ENCODE measurements around the gene APC.
A peak's percentile ranks its signal among the peaks of the same experiment; 100 is the strongest.

APC gene

GRCh38 chr5:112707187-112708102 lies 30.2 kb upstream of the APC start (continued):
- peak; percentile 62; the same call in 1 of the 2 replicates for TF ChIP-seq ZBTB6 (tag by site-specific recombination; IDR thresholded peaks at IDR 0.05)
- TF ChIP-seq ZNF114 (tag by site-specific recombination; IDR thresholded peaks at IDR 0.05) = no peak
- 0 out of 2 replicates have a peak, but pooled peaks have one; percentile 61 for TF ChIP-seq ZBTB7A (tag by site-specific recombination; IDR thresholded peaks at IDR 0.05; ENCODE audit: low read depth)
- no peak for TF ChIP-seq ZNF555 (tag by site-specific recombination; conservative IDR thresholded peaks at IDR 0.05)
- TF ChIP-seq, protein P1, sequence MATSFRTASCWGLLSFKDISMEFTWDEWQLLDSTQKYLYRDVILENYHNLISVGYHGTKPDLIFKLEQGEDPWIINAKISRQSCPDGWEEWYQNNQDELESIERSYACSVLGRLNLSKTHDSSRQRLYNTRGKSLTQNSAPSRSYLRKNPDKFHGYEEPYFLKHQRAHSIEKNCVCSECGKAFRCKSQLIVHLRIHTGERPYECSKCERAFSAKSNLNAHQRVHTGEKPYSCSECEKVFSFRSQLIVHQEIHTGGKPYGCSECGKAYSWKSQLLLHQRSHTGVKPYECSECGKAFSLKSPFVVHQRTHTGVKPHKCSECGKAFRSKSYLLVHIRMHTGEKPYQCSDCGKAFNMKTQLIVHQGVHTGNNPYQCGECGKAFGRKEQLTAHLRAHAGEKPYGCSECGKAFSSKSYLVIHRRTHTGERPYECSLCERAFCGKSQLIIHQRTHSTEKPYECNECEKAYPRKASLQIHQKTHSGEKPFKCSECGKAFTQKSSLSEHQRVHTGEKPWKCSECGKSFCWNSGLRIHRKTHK (tag by site-specific recombination; IDR thresholded peaks at IDR 0.05) = no peak
- peak; percentile 55; the same call in 1 of the 2 replicates for TF ChIP-seq GFI1B (tag by site-specific recombination; IDR thresholded peaks at IDR 0.05)
- no peak for TF ChIP-seq ZBTB44 (tag by site-specific recombination; IDR thresholded peaks at IDR 0.05)
- TF ChIP-seq REST (tag by site-specific recombination; IDR thresholded peaks at IDR 0.05) = no peak
- no peak for TF ChIP-seq ZNF701 (tag by site-specific recombination; IDR thresholded peaks at IDR 0.05)
- TF ChIP-seq PATZ1 (tag by site-specific recombination; IDR thresholded peaks at IDR 0.05) = peak; percentile 95

DNA sequence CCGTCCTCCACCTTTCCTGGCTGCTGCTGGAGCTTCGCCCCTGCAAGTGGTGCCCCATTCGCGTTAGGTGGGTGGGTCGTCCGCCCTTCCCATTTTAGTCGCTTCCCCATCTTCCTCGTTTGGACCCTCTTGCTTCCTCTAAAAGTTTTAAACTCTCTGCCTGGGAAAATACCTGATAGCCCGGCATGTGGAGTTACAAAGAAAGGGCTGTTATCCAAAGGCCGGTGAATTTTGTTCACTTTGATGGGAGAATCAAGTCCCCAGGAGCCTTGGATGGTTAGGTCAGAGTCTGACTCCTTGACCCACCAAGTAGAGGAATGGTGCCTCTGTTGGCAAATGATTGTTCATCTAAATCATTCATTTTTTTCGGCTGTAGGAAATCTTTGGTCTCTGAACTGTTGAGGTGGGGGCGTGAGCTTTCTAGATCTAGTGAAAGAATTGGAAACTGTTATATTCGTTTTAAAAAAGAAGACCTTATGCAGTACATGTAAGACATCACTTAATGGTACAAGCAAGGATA lies 29.5 kb upstream of the APC start:
- no peak for TF ChIP-seq IKZF3 (tag by site-specific recombination; IDR thresholded peaks at IDR 0.05)
- TF ChIP-seq ZFP3 (tag by site-specific recombination; IDR thresholded peaks at IDR 0.05; ENCODE audit: low read depth) = no peak
- no peak; the same call in 1 of the 2 replicates for TF ChIP-seq ZNF664 (tag by site-specific recombination; IDR thresholded peaks at IDR 0.05)
- 0 out of 2 replicates have a peak, but pooled peaks have one; percentile 19 for TF ChIP-seq ZFP37 (tag by site-specific recombination; IDR thresholded peaks at IDR 0.05)
- TF ChIP-seq ZNF830 (tag by site-specific recombination; IDR thresholded peaks at IDR 0.05; ENCODE audit: low read depth) = no peak
- TF ChIP-seq ZNF404 (tag by site-specific recombination; IDR thresholded peaks at IDR 0.05) = no peak
- TF ChIP-seq ZNF791 (tag by site-specific recombination; IDR thresholded peaks at IDR 0.05) = no peak
- TF ChIP-seq YY2 (tag by site-specific recombination; IDR thresholded peaks at IDR 0.05) = no peak
- no peak for TF ChIP-seq PRDM1 (tag by site-specific recombination; IDR thresholded peaks at IDR 0.05)
- H3K27ac ChIP-seq (ENCODE audit: extremely low read depth, low read depth, low read length) = peak overlapping the region; percentile 85
- CTCF ChIA-PET = interaction anchor here (1.1 to 3.2 kb wide), 4 partner anchors 10 to 50 kb away, joined by 4 to 19 read pairs (median 6); no protein-coding TSS in a partner anchor
- H3K4me3 ChIP-seq (ENCODE audit: low read depth, low read length) = peak overlapping the region; percentile 74
- no peaks in the 10 kb centered on the region for H3K9me3 ChIP-seq (ENCODE audit: control insufficient read depth, insufficient read depth, low read depth, low read length)
- POLR2A ChIA-PET = interaction anchor here (0.9 to 1.5 kb wide), 7 partner anchors 8 to 268 kb away, joined by 3 to 6 read pairs (median 4); partner anchors contain the start of genes APC and DCP2
- H3K4me1 ChIP-seq (ENCODE audit: control insufficient read depth, insufficient read depth, low read length) = peaks cover 4% of the 10 kb centered on the region
- no peaks in the 10 kb centered on the region for H3K36me3 ChIP-seq (ENCODE audit: control insufficient read depth in 2 of 2, insufficient read depth in 1 of 2, low read length in 2 of 2)
